Peyer's patch (tissue), 4 donors: ENCODE measurements around the gene BNIP3. TPM values are rescaled to one million over a fixed set of nuclear protein-coding genes. Genes with fewer than 3 reads are reported as not detected.

Experiments
- DNase-seq, 3 donors: peaks; one replicate each; pipeline ENCODE4 v3.0.0-alpha.2; 2017 to 2019
- H3K27ac ChIP-seq, 4 donors: fragments of 200-600 bp; sonication (generic); one replicate each; pipeline ENCODE4 v1.5.1; 2016 to 2019
- H3K27me3 ChIP-seq, 2 donors: fragments of 200-600 bp; sonication (generic); one replicate each; pipeline ENCODE4 v1.5.1; 2019
- H3K36me3 ChIP-seq, 3 donors: fragments of 200-600 bp; sonication (generic); one replicate each; pipeline ENCODE4 v1.5.1; 2016 to 2019
- H3K4me1 ChIP-seq, 4 donors: fragments of 200-600 bp; sonication (generic); one replicate each; pipeline ENCODE4 v1.5.1; 2016 to 2019
- H3K4me3 ChIP-seq, 4 donors: fragments of 200-600 bp; sonication (generic); 1 replicate in 3 of 4; 2 replicates in 1 of 4; pipeline ENCODE4 v1.5.1; 2016 to 2019; ENCODE audit warnings: mild to moderate bottlenecking in 1 of 4
- H3K9me3 ChIP-seq, 4 donors: fragments of 200-600 bp; sonication (generic); one replicate each; pipeline ENCODE4 v1.5.1; 2016 to 2019; ENCODE audit warnings: mild to moderate bottlenecking in 1 of 4
- CTCF ChIP-seq, 6 experiments: fragments of 450-650 bp in 4 of 6; fragments of 200-600 bp in 2 of 6; sonication (generic) in 1 of 6; IDR thresholded peaks; one replicate each; pipeline ENCODE4 v1.5.1; 2017 to 2019; ENCODE audit warnings: antibody characterized with exemption in 6 of 6, mild to moderate bottlenecking in 3 of 6, moderate library complexity in 1 of 6
- POLR2A ChIP-seq, 2 donors: fragments of 450-650 bp; IDR thresholded peaks; one replicate each; pipeline ENCODE4 v1.5.1; 2017; ENCODE audit warnings: antibody characterized with exemption in 2 of 2, mild to moderate bottlenecking in 2 of 2, moderate library complexity in 2 of 2
- total RNA-seq, 4 donors: library from RNA; depleted of rRNA; stranded (reverse); fragments of >200 nt; gene quantifications; one replicate each; pipeline ENCODE4 v1.1.0, GENCODE V29; 2016

Gene BNIP3
- total RNA-seq, 4 donors from 2014 or later, result 26.7 to 58.7 (median 41.1) TPM

- Histone ChIP-seq H3K4me3 (no peak overlapping the region), H3K9me3 (no peaks in the 10 kb centered on the region), H3K36me3 (no peaks in the 10 kb centered on the region), H3K27ac (no peak overlapping the region), H3K27me3 (no peaks in the 10 kb centered on the region), H3K4me1 (peaks cover 0 to 4% (median under 1%) of the 10 kb centered on the region in 4 donors)
- TF ChIP-seq POLR2A (IDR thresholded peaks at IDR 0.05) (no peak), CTCF (IDR thresholded peaks at IDR 0.05) (no peak)
- DNase-seq, result no peak
Observed at GRCh38 chr10:132001238-132001972, 19.7 kb upstream of the BNIP3 start.

- peak overlapping the region in 3 of 4 donors; percentile 46 to 75 (median 72) for H3K27ac ChIP-seq
- no peak overlapping the region for H3K4me3 ChIP-seq
- no peaks in the 10 kb centered on the region for H3K36me3 ChIP-seq
- H3K4me1 ChIP-seq, result peaks cover 0 to 4% (median 2%) of the 10 kb centered on the region in 4 donors
- no peaks in the 10 kb centered on the region for H3K27me3 ChIP-seq
- DNase-seq, result no peak
- no peaks in the 10 kb centered on the region for H3K9me3 ChIP-seq
- no peak for TF ChIP-seq POLR2A (IDR thresholded peaks at IDR 0.05)
- no peak for TF ChIP-seq CTCF (IDR thresholded peaks at IDR 0.05)
Observed at GRCh38 chr10:131998845-131999681, 17.3 kb upstream of the BNIP3 start.

GRCh38 chr10:131998050-131998844, 16.5 kb upstream of the BNIP3 start:
- TF ChIP-seq CTCF (IDR thresholded peaks at IDR 0.05) (no peak), POLR2A (IDR thresholded peaks at IDR 0.05) (no peak)
- H3K4me1 ChIP-seq, result peaks cover 0 to 4% (median 2%) of the 10 kb centered on the region in 4 donors
- no peak for DNase-seq
- H3K27me3 ChIP-seq, result no peaks in the 10 kb centered on the region
- no peak overlapping the region for H3K4me3 ChIP-seq
- no peaks in the 10 kb centered on the region for H3K36me3 ChIP-seq
- peak overlapping the region; percentile 19 to 75 (median 59) for H3K27ac ChIP-seq
- no peaks in the 10 kb centered on the region for H3K9me3 ChIP-seq

- Histone ChIP-seq H3K4me3 (no peak overlapping the region), H3K36me3 (no peaks in the 10 kb centered on the region), H3K27ac (peak overlapping the region; percentile 19 to 75 (median 59)), H3K27me3 (no peaks in the 10 kb centered on the region), H3K4me1 (peaks cover 0 to 4% (median 2%) of the 10 kb centered on the region in 4 donors), H3K9me3 (no peaks in the 10 kb centered on the region)
- peak in 1 of 3 donors; percentile 74 for DNase-seq
- TF ChIP-seq CTCF (IDR thresholded peaks at IDR 0.05) (no peak), POLR2A (IDR thresholded peaks at IDR 0.05) (no peak)
Observed at GRCh38 chr10:131997366-131998049, 15.8 kb upstream of the BNIP3 start.
